ENCODE measurements around the gene ESYT1. TPM values are rescaled to one million over a fixed set of nuclear protein-coding genes. Genes with fewer than 3 reads are reported as not detected.

ESYT1 gene
- total RNA-seq, 1 experiment from 2014 or later: 152 TPM

- no peak for ATAC-seq
- BruUV-seq (replicated peaks): no TSS peak
- H3K27me3 ChIP-seq (ENCODE audit: control insufficient read depth, insufficient read depth, low read length): no peaks in the 10 kb centered on the region
- TF ChIP-seq REST (IDR thresholded peaks at IDR 0.05; ENCODE audit: insufficient read depth in 1 of 2, low read depth in 2 of 2, low read length in 1 of 2) (no peak), TCF7L2 (IDR thresholded peaks at IDR 0.05; ENCODE audit: low read depth, low read length) (no peak), SIN3A (IDR thresholded peaks at IDR 0.05; ENCODE audit: borderline replicate concordance, insufficient read depth, low read depth, low read length) (no peak), CTCF (IDR thresholded peaks at IDR 0.05) (no peak), POLR2AphosphoS5 (IDR thresholded peaks at IDR 0.05; ENCODE audit: low read depth, low read length) (no peak)
- H3K4me1 ChIP-seq (ENCODE audit: control insufficient read depth, insufficient read depth, low read length): peaks cover 18% of the 10 kb centered on the region
- no peak overlapping the region for H3K4me3 ChIP-seq (ENCODE audit: low read depth in 2 of 2, low read length in 2 of 2)
- DNase-seq (ENCODE audit: low read depth, low spot score): no peak
- intact Hi-C loops (cut with micrococcal nuclease; ENCODE audit: unreplicated experiment): loop anchor here (10.0 kb wide), 1 partner anchor 69 kb away; the partner anchor contains the start of gene RPS26
- ChIA-PET POLR2A (no interaction called here), CTCF (no interaction called here)
- peaks cover 36% of the 10 kb centered on the region for H3K36me3 ChIP-seq (ENCODE audit: control insufficient read depth, insufficient read depth, low read length)
- no peak overlapping the region for H3K27ac ChIP-seq (ENCODE audit: low read length)
- in situ Hi-C loops (cut with HindIII; ENCODE audit: low pct_unique_long_range_greater_than_20kb, low sequenced_read_pairs): no loop called here
- H3K9me3 ChIP-seq (ENCODE audit: control insufficient read depth, insufficient read depth, low read depth, low read length): no peaks in the 10 kb centered on the region
These were observed 14.0 kb upstream of the ESYT1 start for GRCh38 chr12:56114084-56114483.

GRCh38 chr12:56115329-56115728, 12.7 kb upstream of the ESYT1 start:
- Histone ChIP-seq H3K36me3 (ENCODE audit: control insufficient read depth, insufficient read depth, low read length) (peaks cover 29% of the 10 kb centered on the region), H3K27me3 (ENCODE audit: control insufficient read depth, insufficient read depth, low read length) (no peaks in the 10 kb centered on the region), H3K4me3 (ENCODE audit: low read depth in 2 of 2, low read length in 2 of 2) (peak overlapping the region; percentile 69 to 100), H3K27ac (ENCODE audit: low read length) (peak overlapping the region; percentile 95), H3K4me1 (ENCODE audit: control insufficient read depth, insufficient read depth, low read length) (peaks cover 30% of the 10 kb centered on the region), H3K9me3 (ENCODE audit: control insufficient read depth, insufficient read depth, low read depth, low read length) (no peaks in the 10 kb centered on the region)
- TSS peak; percentile 90 for BruUV-seq (replicated peaks)
- DNase-seq (ENCODE audit: low read depth, low spot score) (no peak), ATAC-seq (no peak)
- TF ChIP-seq SIN3A (IDR thresholded peaks at IDR 0.05; ENCODE audit: borderline replicate concordance, insufficient read depth, low read depth, low read length) (no peak), REST (IDR thresholded peaks at IDR 0.05; ENCODE audit: insufficient read depth in 1 of 2, low read depth in 2 of 2, low read length in 1 of 2) (no peak), CTCF (IDR thresholded peaks at IDR 0.05) (no peak), POLR2AphosphoS5 (IDR thresholded peaks at IDR 0.05; ENCODE audit: low read depth, low read length) (no peak), TCF7L2 (IDR thresholded peaks at IDR 0.05; ENCODE audit: low read depth, low read length) (no peak)
- POLR2A ChIA-PET: interaction anchor here (0.7 kb wide), 2 partner anchors 13 to 22 kb away, joined by 4 to 7 read pairs; no protein-coding TSS in a partner anchor
- in situ Hi-C loops (cut with HindIII; ENCODE audit: low pct_unique_long_range_greater_than_20kb, low sequenced_read_pairs): no loop called here
- intact Hi-C loops (cut with micrococcal nuclease; ENCODE audit: unreplicated experiment): loop anchor here (5.0 to 10.0 kb wide), 2 partner anchors 42 to 71 kb away; partner anchors contain the start of genes MYL6 and RPS26
- CTCF ChIA-PET: no interaction called here
